ENCODE measurements around the gene C16orf89.

- TF ChIP-seq CTCF (IDR thresholded peaks at IDR 0.05) (no peak), POLR2A (IDR thresholded peaks at IDR 0.05) (no peak)
Measured at GRCh38 chr16:5042574-5043171, 23.1 kb downstream of the C16orf89 start.
